ENCODE data around the gene ANAPC13. TPM values are rescaled to one million over a fixed set of nuclear protein-coding genes. Genes with fewer than 3 reads are reported as not detected.

The ANAPC13 gene, protein sequence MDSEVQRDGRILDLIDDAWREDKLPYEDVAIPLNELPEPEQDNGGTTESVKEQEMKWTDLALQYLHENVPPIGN
- total RNA-seq (100 to 1,000 TPM in 4 of 9 donors, 10 to 100 TPM in 5; 51.4 to 150 (median 77.9) TPM), polyA plus RNA-seq (100 to 1,000 TPM in 1 of 3 donors, 10 to 100 TPM in 2; 51.1 to 186 (median 59.2) TPM)
- long read RNA-seq, donor 1, transcript ANAPC13-203 (2 exons, 686 nt) = minor isoform, 23 of 134 reads
- long read RNA-seq, donor 1, transcript ANAPC13-201 (3 exons, 1,209 nt) = major isoform, 86 of 134 reads
- long read RNA-seq, donor 1, transcript ANAPC13-204 (3 exons, 1,840 nt) = minor isoform, 20 of 134 reads
- long read RNA-seq, donor 1, partial matches to known transcripts = 0 of 134 reads
- long read RNA-seq, donor 1, other reads (novel, unspliced or antisense) = 0 of 134 reads
- long read RNA-seq, donor 2, transcript ANAPC13-204 (3 exons, 1,840 nt) = minor isoform, 20 of 83 reads
- long read RNA-seq, donor 2, transcript ANAPC13-203 (2 exons, 686 nt) = minor isoform, 8 of 83 reads
- long read RNA-seq, donor 2, transcript ANAPC13-201 (3 exons, 1,209 nt) = major isoform, 47 of 83 reads
- long read RNA-seq, donor 2, partial matches to known transcripts = 5 of 83 reads
- long read RNA-seq, donor 2, other reads (novel, unspliced or antisense) = 0 of 83 reads
- long read RNA-seq, donor 3, transcript ANAPC13-203 (2 exons, 686 nt) = minor isoform, 11 of 93 reads
- long read RNA-seq, donor 3, transcript ANAPC13-204 (3 exons, 1,840 nt) = minor isoform, 16 of 93 reads
- long read RNA-seq, donor 3, transcript ANAPC13-201 (3 exons, 1,209 nt) = major isoform, 64 of 93 reads
- long read RNA-seq, donor 3, partial matches to known transcripts = 0 of 93 reads
- long read RNA-seq, donor 3, other reads (novel, unspliced or antisense) = 0 of 93 reads
- long read RNA-seq, donor 4, transcript ANAPC13-201 (3 exons, 1,209 nt) = major isoform, 68 of 102 reads
- long read RNA-seq, donor 4, transcript ANAPC13-204 (3 exons, 1,840 nt) = minor isoform, 22 of 102 reads
- long read RNA-seq, donor 4, partial matches to known transcripts = 1 of 102 reads
- long read RNA-seq, donor 4, other reads (novel, unspliced or antisense) = 5 of 102 reads
- long read RNA-seq, donor 5, transcript ANAPC13-201 (3 exons, 1,209 nt) = major isoform, 80 of 106 reads
- long read RNA-seq, donor 5, transcript ANAPC13-204 (3 exons, 1,840 nt) = minor isoform, 16 of 106 reads
- long read RNA-seq, donor 5, partial matches to known transcripts = 0 of 106 reads
- long read RNA-seq, donor 5, other reads (novel, unspliced or antisense) = 3 of 106 reads
- long read RNA-seq, donor 6, transcript ANAPC13-204 (3 exons, 1,840 nt) = minor isoform, 7 of 71 reads
- long read RNA-seq, donor 6, transcript ANAPC13-201 (3 exons, 1,209 nt) = major isoform, 54 of 71 reads
- long read RNA-seq, donor 6, partial matches to known transcripts = 0 of 71 reads
- long read RNA-seq, donor 6, other reads (novel, unspliced or antisense) = 5 of 71 reads
- long read RNA-seq, donor 7, transcript ANAPC13-203 (2 exons, 686 nt) = minor isoform, 5 of 40 reads
- long read RNA-seq, donor 7, transcript ANAPC13-204 (3 exons, 1,840 nt) = minor isoform, 5 of 40 reads
- long read RNA-seq, donor 7, transcript ANAPC13-201 (3 exons, 1,209 nt) = major isoform, 30 of 40 reads
- long read RNA-seq, donor 7, partial matches to known transcripts = 0 of 40 reads
- long read RNA-seq, donor 7, other reads (novel, unspliced or antisense) = 0 of 40 reads
- long read RNA-seq, donor 8, transcript ANAPC13-204 (3 exons, 1,840 nt) = minor isoform, 27 of 137 reads
- long read RNA-seq, donor 8, transcript ANAPC13-201 (3 exons, 1,209 nt) = major isoform, 91 of 137 reads
- long read RNA-seq, donor 8, transcript ANAPC13-203 (2 exons, 686 nt) = minor isoform, 13 of 137 reads
- long read RNA-seq, donor 8, partial matches to known transcripts = 5 of 137 reads
- long read RNA-seq, donor 8, other reads (novel, unspliced or antisense) = 0 of 137 reads
- long read RNA-seq, donor 9, transcript ANAPC13-203 (2 exons, 686 nt) = minor isoform, 16 of 105 reads
- long read RNA-seq, donor 9, transcript ANAPC13-204 (3 exons, 1,840 nt) = minor isoform, 19 of 105 reads
- long read RNA-seq, donor 9, transcript ANAPC13-201 (3 exons, 1,209 nt) = major isoform, 63 of 105 reads
- long read RNA-seq, donor 9, partial matches to known transcripts = 7 of 105 reads
- long read RNA-seq, donor 9, other reads (novel, unspliced or antisense) = 0 of 105 reads
- long read RNA-seq, donor 10, transcript ANAPC13-201 (3 exons, 1,209 nt) = major isoform, 29 of 47 reads
- long read RNA-seq, donor 10, transcript ANAPC13-203 (2 exons, 686 nt) = minor isoform, 5 of 47 reads
- long read RNA-seq, donor 10, transcript ANAPC13-204 (3 exons, 1,840 nt) = minor isoform, 12 of 47 reads
- long read RNA-seq, donor 10, partial matches to known transcripts = 0 of 47 reads
- long read RNA-seq, donor 10, other reads (novel, unspliced or antisense) = 0 of 47 reads

DNA sequence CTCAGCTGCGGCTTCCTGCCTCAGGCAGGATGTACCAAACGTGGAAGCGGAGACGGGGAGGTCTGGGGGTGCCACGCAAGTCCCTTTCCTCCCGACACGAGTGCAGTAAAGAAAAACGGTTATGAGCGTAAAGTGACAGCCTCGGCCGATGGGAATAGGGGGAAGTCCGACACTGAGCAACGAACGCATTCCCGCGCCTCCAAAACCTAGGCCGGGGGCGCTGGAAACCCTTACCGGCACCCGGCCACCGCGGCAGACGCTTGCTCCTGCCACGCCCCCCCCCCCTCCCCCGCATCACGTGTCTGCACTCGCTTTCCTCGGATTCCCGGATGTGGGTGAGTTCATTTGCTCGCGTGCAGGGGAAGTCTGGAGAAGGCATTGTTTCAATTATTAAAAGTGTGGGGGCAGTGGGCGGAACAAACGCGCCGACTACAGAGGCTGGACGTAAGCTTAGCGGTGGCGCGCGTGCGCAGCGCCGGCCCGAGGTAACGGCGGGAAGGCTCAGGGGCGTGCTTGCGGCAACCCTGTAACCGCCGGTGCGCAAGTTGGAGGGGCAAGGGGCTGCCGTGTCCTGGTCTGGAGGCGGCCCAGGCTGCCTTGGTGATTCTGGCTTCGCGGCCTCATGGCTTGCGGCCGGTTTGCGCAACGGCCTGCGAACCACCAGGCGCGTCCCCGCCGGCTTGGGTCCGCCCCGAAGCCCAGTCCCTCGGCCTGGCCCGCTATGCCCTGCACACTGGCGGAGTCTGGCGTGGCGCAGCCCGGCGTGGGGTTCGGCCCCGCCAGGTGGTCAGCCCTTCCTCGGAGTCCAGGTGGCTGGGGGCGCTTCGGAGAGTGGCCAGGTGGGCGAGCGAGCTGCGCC, at the start of gene ANAPC13, which contains the start of gene CEP63:
Gene ANAPC13, minus strand, starts transcription at position 268 of the 859 bp plus-strand sequence. CDS start 3,081 bp downstream, outside the sequence.
Gene CEP63, plus strand, starts transcription at position 340 of the 859 bp plus-strand sequence. CDS start 9,264 bp downstream, outside the sequence.
- H3K36me3 ChIP-seq (replicated peaks in 1 of 2) = peaks cover 0 to 13% of the 10 kb centered on the region in 2 donors
- H3K4me1 ChIP-seq (replicated peaks in 1 of 2) = peaks cover 30 to 38% of the 10 kb centered on the region in 2 donors
- H3K4me3 ChIP-seq = peak within 1 kb of the TSS; percentile 62 to 88 (median 72)
- H3K27me3 ChIP-seq = no peaks in the 10 kb centered on the region
- H3K27ac ChIP-seq = peak within 1 kb of the TSS; percentile 85 to 96 (median 96)
- intact Hi-C loops (cut with DNase I) = no loop called here
- DNase-seq = peak; percentile 93 to 98 (median 96)
- TF ChIP-seq, protein P1, sequence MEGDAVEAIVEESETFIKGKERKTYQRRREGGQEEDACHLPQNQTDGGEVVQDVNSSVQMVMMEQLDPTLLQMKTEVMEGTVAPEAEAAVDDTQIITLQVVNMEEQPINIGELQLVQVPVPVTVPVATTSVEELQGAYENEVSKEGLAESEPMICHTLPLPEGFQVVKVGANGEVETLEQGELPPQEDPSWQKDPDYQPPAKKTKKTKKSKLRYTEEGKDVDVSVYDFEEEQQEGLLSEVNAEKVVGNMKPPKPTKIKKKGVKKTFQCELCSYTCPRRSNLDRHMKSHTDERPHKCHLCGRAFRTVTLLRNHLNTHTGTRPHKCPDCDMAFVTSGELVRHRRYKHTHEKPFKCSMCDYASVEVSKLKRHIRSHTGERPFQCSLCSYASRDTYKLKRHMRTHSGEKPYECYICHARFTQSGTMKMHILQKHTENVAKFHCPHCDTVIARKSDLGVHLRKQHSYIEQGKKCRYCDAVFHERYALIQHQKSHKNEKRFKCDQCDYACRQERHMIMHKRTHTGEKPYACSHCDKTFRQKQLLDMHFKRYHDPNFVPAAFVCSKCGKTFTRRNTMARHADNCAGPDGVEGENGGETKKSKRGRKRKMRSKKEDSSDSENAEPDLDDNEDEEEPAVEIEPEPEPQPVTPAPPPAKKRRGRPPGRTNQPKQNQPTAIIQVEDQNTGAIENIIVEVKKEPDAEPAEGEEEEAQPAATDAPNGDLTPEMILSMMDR (IDR thresholded peaks at IDR 0.05) = peak in 2 of 6 experiments; percentile 5 to 17
- TF ChIP-seq POLR2A (IDR thresholded peaks at IDR 0.05) = peak; percentile 63 to 85
- H3K9me3 ChIP-seq (replicated peaks in 1 of 3) = no peaks in the 10 kb centered on the region
- 0% methylated on average over 18 to 81 of the region's 81 CpGs for WGBS, 4 donors

DNA sequence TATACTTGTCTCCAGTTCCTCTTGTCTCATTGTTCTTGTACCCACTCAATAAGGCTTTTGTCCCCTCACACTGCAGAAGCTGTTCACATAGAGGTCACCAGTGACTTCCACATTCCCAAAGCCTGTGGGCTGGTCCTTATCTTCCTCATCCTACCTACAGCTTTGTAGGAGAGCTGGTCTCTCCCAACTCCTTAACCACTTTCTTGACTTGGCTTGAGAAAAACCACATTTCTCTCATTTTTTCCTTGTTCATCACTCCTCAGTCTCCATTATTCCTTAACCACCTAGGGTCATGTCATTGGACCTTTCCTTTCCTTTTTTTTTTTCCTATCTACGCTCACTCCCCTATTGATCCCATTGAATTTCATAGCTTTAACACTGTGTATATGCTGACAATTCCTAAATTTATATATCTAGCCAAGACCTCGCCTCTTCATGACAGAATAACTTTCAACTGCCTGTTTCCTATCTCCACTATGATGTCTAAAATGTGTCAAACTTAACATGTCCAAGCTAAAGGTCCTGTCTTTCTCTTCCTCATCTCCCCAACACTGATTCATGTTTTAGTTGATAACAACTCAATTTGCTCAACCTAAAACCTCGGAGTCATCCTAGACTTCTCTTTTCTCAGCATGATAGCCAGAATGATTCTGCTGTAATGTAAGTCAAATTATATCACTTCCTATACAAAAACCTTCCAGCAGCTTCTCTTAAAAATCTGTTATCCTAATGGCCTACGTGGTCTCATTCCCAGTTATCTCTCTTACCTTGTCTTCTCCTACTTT, 49.6 kb upstream of the ANAPC13 start:
- no peak for TF ChIP-seq POLR2A (IDR thresholded peaks at IDR 0.05)
- TF ChIP-seq, protein P1 (IDR thresholded peaks at IDR 0.05) = no peak
- intact Hi-C loops (cut with DNase I) = no loop called here
- 90 to 98% (median 94%) methylated on average over 4 of the region's 4 CpGs for WGBS, 4 donors

More for the DNA sequence above, 49.6 kb upstream of the ANAPC13 start:
- Histone ChIP-seq H3K9me3 (replicated peaks in 1 of 3) (no peaks in the 10 kb centered on the region), H3K36me3 (replicated peaks in 1 of 2) (peaks cover 0 to 6% of the 10 kb centered on the region in 2 donors), H3K27ac (no peak overlapping the region), H3K4me1 (replicated peaks in 1 of 2) (no peaks in the 10 kb centered on the region), H3K4me3 (no peak overlapping the region), H3K27me3 (no peaks in the 10 kb centered on the region)
- no peak for DNase-seq

Data from adrenal gland (tissue), 19 donors.